Subcutaneous preadipocyte (primary cell): ENCODE measurements around the gene TAS2R3. TPM values are rescaled to one million over a fixed set of nuclear protein-coding genes. Genes with fewer than 3 reads are reported as not detected.

ENCODE experiments used
- small RNA-seq: library from RNA; depleted of rRNA; stranded (forward); fragments of <200 nt; gene quantifications from one replicate; pipeline ENCODE3, GENCODE V24; 2012
- total RNA-seq: library from RNA; depleted of rRNA; stranded (reverse); fragments of >200 nt; gene quantifications from 2 replicates; pipeline ENCODE4 v1.2.3, GENCODE V29; 2012

Gene TAS2R3, protein sequence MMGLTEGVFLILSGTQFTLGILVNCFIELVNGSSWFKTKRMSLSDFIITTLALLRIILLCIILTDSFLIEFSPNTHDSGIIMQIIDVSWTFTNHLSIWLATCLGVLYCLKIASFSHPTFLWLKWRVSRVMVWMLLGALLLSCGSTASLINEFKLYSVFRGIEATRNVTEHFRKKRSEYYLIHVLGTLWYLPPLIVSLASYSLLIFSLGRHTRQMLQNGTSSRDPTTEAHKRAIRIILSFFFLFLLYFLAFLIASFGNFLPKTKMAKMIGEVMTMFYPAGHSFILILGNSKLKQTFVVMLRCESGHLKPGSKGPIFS
- total RNA-seq = 1.8 TPM in 2 replicates

GRCh38 chr7:141763797-141764196 is at the start of gene TAS2R3:
Gene TAS2R3, plus strand, starts transcription at chr7:141764097. Its CDS starts 62 bp downstream, at chr7:141764159.

DNA sequence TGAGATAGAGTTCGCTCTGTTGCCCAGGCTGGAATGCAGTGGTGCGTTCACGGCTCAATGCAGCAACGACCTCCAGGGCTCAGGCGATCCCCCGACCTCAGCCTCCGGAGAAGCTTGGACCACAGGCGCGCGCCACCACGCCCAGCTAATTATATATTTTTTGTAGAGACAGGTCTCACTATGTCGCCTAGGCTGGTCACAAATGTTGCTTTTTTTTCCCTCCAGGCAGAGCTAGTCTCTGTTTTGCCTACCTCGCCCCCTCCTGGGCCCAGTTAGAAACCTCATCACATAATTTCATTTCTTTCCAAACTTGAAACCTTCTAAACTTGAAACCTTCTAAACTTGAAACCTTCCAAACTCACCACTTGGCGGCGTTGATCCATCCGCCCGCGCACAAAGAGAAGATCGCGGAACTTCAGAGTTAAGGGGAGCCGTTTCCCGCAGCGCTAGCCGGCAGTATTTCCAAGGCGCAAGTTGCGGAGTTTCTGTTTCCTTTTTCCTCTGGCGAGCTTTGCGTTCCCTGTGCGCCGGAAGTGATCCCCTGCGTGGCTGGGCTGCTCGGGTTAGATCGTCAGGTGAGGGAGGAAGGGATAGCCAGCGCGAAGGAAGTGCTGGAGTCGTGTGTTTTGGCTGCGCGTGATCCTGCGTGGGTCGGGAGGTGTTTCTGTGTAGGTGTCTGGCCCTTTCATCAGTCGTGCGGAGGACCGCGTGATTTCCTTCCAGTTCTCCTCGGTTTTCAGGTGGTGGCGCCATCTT is 25.9 kb upstream of the TAS2R3 start, which contains the start of gene SSBP1:
Gene SSBP1, plus strand, starts transcription at position 523 of the 756 bp plus-strand sequence. CDS start 809 bp downstream, outside the sequence.

DNA sequence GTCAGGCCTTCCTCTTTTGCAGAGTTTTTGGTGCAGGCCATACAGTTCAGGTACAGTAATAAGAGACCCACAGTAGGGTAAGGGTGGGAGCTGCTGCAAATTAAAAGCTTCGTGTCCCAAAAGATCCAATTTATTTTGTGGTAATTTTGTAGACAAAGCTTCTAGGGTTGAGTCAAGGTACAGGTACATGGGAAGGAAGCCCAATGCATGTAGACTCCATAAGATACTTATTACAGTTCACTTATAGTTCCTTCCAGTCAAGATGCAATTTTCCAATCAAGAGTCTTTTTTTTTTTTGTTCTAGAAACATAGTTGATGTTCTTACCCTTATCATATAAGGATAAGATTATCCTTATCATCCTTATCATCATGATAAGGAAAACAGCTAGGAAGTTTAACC is 12.5 kb downstream of the TAS2R3 start, which contains the start of gene TAS2R4:
Gene TAS2R4, plus strand, starts transcription at position 301 of the 400 bp plus-strand sequence. CDS start 1,815 bp downstream, outside the sequence.

GRCh38 chr7:141789917-141790316 is 26.0 kb downstream of the TAS2R3 start, which contains the start of gene TAS2R5:
Gene TAS2R5, plus strand, starts transcription at chr7:141790217. Its CDS starts 145 bp downstream, at chr7:141790362.

Small RNAs within 50 kb of the gene (small RNA-seq; reads per million reads assigned to genes)
- not detected for gene RNU1-82P

Other genes with a start within 250 kb of the TAS2R3 start
- gene AGK, start 212.7 kb upstream of the TAS2R3 start, total RNA-seq = 32.3 and 35.0 TPM in 2 replicates
- 4.8 and 6.3 TPM in 2 replicates for gene DENND11, start 61.9 kb upstream of the TAS2R3 start, total RNA-seq
- gene WEE2, start 55.7 kb upstream of the TAS2R3 start, total RNA-seq = not detected in 2 replicates
- gene SSBP1, start 25.7 kb upstream of the TAS2R3 start, total RNA-seq = 115 and 118 TPM in 2 replicates
- gene TAS2R4, start 12.6 kb downstream of the TAS2R3 start, total RNA-seq = 1.4 and 1.5 TPM in 2 replicates
- gene TAS2R5, start 26.1 kb downstream of the TAS2R3 start, total RNA-seq = 0.59 and 1.5 TPM in 2 replicates
- gene PRSS37, start 77.4 kb downstream of the TAS2R3 start, total RNA-seq = not detected in 2 replicates
- gene OR9A4, start 152.3 kb downstream of the TAS2R3 start, total RNA-seq = not detected in 2 replicates
- gene CLEC5A, start 182.9 kb downstream of the TAS2R3 start, total RNA-seq = not detected in 2 replicates
- not detected in 2 replicates for gene TAS2R38, start 209.7 kb downstream of the TAS2R3 start, total RNA-seq
- gene MGAM, start 231.8 kb downstream of the TAS2R3 start, total RNA-seq = under 0.01 and 0.20 TPM in 2 replicates